ENCODE measurements around the gene ETS2. TPM values are rescaled to one million over a fixed set of nuclear protein-coding genes. Genes with fewer than 3 reads are reported as not detected.

ETS2 gene
- total RNA-seq, 3 donors from 2014 or later (not counting 1 experiment from before 2014, with no cell fraction given): 10.6 to 36.9 (median 18.5) TPM

DNA sequence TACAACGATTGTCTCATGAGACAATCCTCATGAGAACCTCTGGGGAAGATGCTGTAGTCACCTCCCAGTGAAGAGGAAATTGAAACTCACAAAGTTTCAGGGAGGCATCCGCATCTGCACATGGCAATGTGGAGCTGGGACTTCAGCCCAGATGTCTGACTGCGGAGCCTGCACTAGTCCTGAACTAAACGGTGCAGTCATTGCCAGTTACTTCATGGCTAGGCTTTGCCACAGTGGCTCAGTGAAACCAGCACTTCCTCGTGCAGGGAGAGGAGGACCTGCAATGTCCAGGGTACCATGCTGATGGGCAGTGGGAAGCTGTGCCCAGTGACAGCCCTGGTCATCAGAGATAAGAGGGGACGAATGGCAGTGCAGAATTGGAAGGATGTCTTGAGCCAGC lies 40.7 kb upstream of the ETS2 start:
- H3K27me3 Mint-ChIP-seq (ENCODE audit: low read depth in 2 of 2): peaks cover 2 to 4% of the 10 kb centered on the region in 2 donors
- Histone ChIP-seq H3K4me3 (ENCODE audit: low read length) (no peak overlapping the region), H3K9me3 (ENCODE audit: control insufficient read depth, insufficient read depth, low read length) (no peaks in the 10 kb centered on the region), H3K36me3 (ENCODE audit: control insufficient read depth, insufficient read depth, low read length) (no peaks in the 10 kb centered on the region), H3K27ac (ENCODE audit: low read length) (no peak overlapping the region), H3K4me1 (ENCODE audit: control insufficient read depth, insufficient read depth, low read length) (peaks cover 15% of the 10 kb centered on the region), H3K27me3 (ENCODE audit: control insufficient read depth, insufficient read depth, low read length) (no peaks in the 10 kb centered on the region)
- peaks cover 11 to 16% of the 10 kb centered on the region in 2 donors for H3K4me1 Mint-ChIP-seq
- no peaks in the 10 kb centered on the region for H3K36me3 Mint-ChIP-seq
- H3K9me3 Mint-ChIP-seq: no peaks in the 10 kb centered on the region
- H3K4me3 Mint-ChIP-seq: no peak overlapping the region
- peak overlapping the region in 1 of 2 donors; percentile 85 for H3K27ac Mint-ChIP-seq
- TF ChIP-seq, protein P1, sequence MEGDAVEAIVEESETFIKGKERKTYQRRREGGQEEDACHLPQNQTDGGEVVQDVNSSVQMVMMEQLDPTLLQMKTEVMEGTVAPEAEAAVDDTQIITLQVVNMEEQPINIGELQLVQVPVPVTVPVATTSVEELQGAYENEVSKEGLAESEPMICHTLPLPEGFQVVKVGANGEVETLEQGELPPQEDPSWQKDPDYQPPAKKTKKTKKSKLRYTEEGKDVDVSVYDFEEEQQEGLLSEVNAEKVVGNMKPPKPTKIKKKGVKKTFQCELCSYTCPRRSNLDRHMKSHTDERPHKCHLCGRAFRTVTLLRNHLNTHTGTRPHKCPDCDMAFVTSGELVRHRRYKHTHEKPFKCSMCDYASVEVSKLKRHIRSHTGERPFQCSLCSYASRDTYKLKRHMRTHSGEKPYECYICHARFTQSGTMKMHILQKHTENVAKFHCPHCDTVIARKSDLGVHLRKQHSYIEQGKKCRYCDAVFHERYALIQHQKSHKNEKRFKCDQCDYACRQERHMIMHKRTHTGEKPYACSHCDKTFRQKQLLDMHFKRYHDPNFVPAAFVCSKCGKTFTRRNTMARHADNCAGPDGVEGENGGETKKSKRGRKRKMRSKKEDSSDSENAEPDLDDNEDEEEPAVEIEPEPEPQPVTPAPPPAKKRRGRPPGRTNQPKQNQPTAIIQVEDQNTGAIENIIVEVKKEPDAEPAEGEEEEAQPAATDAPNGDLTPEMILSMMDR (IDR thresholded peaks at IDR 0.05): no peak
- ATAC-seq: no peak
- WGBS (ENCODE audit: insufficient coverage): 93% methylated on average over 6 of the region's 6 CpGs
- DNase-seq: no peak
- intact Hi-C loops (cut with micrococcal nuclease): loop anchor here (5.0 kb wide), 1 partner anchor 37 kb away; no protein-coding TSS in a partner anchor

- Histone ChIP-seq H3K4me1 (ENCODE audit: control insufficient read depth, insufficient read depth, low read length) (peaks cover 15% of the 10 kb centered on the region), H3K4me3 (ENCODE audit: low read length) (peak overlapping the region; percentile 57), H3K36me3 (ENCODE audit: control insufficient read depth, insufficient read depth, low read length) (no peaks in the 10 kb centered on the region), H3K27ac (ENCODE audit: low read length) (peak overlapping the region; percentile 87), H3K9me3 (ENCODE audit: control insufficient read depth, insufficient read depth, low read length) (no peaks in the 10 kb centered on the region), H3K27me3 (ENCODE audit: control insufficient read depth, insufficient read depth, low read length) (no peaks in the 10 kb centered on the region)
- Mint-ChIP-seq H3K9me3 (no peaks in the 10 kb centered on the region), H3K4me3 (peak overlapping the region; percentile 85), H3K4me1 (peaks cover 11 to 16% of the 10 kb centered on the region in 2 donors), H3K27me3 (ENCODE audit: low read depth in 2 of 2) (peaks cover 0 to 16% of the 10 kb centered on the region in 2 donors), H3K27ac (peak overlapping the region; percentile 76 to 85), H3K36me3 (no peaks in the 10 kb centered on the region)
- ATAC-seq (peak; percentile 93 to 95 (median 93)), DNase-seq (peak; percentile 28 to 84)
- intact Hi-C loops (cut with micrococcal nuclease): loop anchor here (5.0 kb wide), 1 partner anchor 35 kb away; no protein-coding TSS in a partner anchor
- TF ChIP-seq, protein P1 (IDR thresholded peaks at IDR 0.05): no peak
- under 1% methylated on average over 13 of the region's 13 CpGs for WGBS (ENCODE audit: insufficient coverage)
Observed at GRCh38 chr21:38766987-38767722, 38.6 kb upstream of the ETS2 start.

DNA sequence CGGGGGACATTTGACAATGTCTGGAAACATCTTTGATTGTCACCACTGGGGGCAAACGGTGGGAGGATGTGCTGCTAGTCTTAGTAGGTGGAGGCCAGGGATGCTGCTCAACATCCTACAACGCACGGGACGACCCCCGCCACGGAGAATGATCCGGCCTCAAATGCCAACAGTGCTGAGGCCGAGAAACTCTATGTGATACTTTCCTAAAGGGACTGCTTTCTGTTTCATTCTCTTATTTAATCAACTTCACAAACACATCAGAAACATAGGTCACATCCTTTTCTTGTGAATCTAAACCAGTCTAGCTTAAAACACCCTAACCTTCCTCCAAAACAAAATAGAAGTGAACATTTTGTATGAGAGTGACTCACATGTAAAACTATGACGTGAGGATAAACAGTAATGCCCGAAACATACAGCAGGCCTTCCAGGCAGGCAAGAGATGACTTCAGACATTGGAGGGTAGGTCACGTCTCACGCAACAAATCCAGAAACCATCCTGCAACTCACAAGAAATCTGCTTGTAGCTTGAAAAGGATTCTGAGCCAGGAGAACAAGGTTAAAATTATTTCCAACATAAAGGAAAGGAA lies 37.2 kb upstream of the ETS2 start:
- peak overlapping the region; percentile 18 for H3K27ac ChIP-seq (ENCODE audit: low read length)

More for the DNA sequence above, 37.2 kb upstream of the ETS2 start:
- Histone ChIP-seq H3K4me3 (ENCODE audit: low read length) (no peak overlapping the region), H3K27me3 (ENCODE audit: control insufficient read depth, insufficient read depth, low read length) (no peaks in the 10 kb centered on the region), H3K4me1 (ENCODE audit: control insufficient read depth, insufficient read depth, low read length) (peaks cover 15% of the 10 kb centered on the region), H3K36me3 (ENCODE audit: control insufficient read depth, insufficient read depth, low read length) (no peaks in the 10 kb centered on the region), H3K9me3 (ENCODE audit: control insufficient read depth, insufficient read depth, low read length) (no peaks in the 10 kb centered on the region)
- no peaks in the 10 kb centered on the region for H3K36me3 Mint-ChIP-seq
- peak overlapping the region; percentile 54 to 61 for H3K27ac Mint-ChIP-seq
- TF ChIP-seq, protein P1 (IDR thresholded peaks at IDR 0.05): no peak
- 74% methylated on average over 13 of the region's 13 CpGs for WGBS (ENCODE audit: insufficient coverage)
- ATAC-seq (no peak), DNase-seq (peak in 1 of 2 donors; percentile 49)
- no peaks in the 10 kb centered on the region for H3K9me3 Mint-ChIP-seq
- intact Hi-C loops (cut with micrococcal nuclease): loop anchor here (5.0 kb wide), 1 partner anchor 34 kb away; no protein-coding TSS in a partner anchor
- H3K27me3 Mint-ChIP-seq (ENCODE audit: low read depth in 2 of 2): peaks cover 10 to 31% of the 10 kb centered on the region in 2 donors
- peaks cover 11 to 16% of the 10 kb centered on the region in 2 donors for H3K4me1 Mint-ChIP-seq
- H3K4me3 Mint-ChIP-seq: peak overlapping the region; percentile 2
